ENCODE measurements around the gene LCLAT1. TPM values are rescaled to one million over a fixed set of nuclear protein-coding genes. Genes with fewer than 3 reads are reported as not detected.

Gene LCLAT1
- total and polyA plus RNA-seq, 2 of the 4 experiments (the other 2 are of a cell fraction): 7.5 to 11.5 TPM

GRCh38 chr2:30434708-30435107 is 12.3 kb upstream of the LCLAT1 start:
- peaks cover 2% of the 10 kb centered on the region for H3K4me1 ChIP-seq (ENCODE audit: control insufficient read depth, insufficient read depth, low read length)
- no peak overlapping the region for H4K8ac ChIP-seq (ENCODE audit: low read depth in 2 of 2, low read length in 2 of 2)
- H3K4me2 ChIP-seq (ENCODE audit: low read depth, low read length): no peak overlapping the region
- in situ Hi-C loops (cut with MboI; ENCODE audit: low sequenced_read_pairs): no loop called here
- H2AK9ac ChIP-seq (replicated peaks; ENCODE audit: low read depth, low read length, poor library complexity): peak overlapping the region; percentile 21
- ChIA-PET CTCF (no interaction called here), POLR2A (ENCODE audit: unreplicated experiment) (no interaction called here)
- dilution Hi-C loops (cut with HindIII; ENCODE audit: low sequenced_read_pairs, unreplicated experiment): no loop called here
- no peak overlapping the region for H4K91ac ChIP-seq (ENCODE audit: insufficient read depth, low read depth, low read length)
- no peak overlapping the region for H3K14ac ChIP-seq (replicated peaks; ENCODE audit: low read depth, low read length)
- intact Hi-C loops (cut with micrococcal nuclease): no loop called here
- H3K27ac ChIP-seq (ENCODE audit: insufficient read depth, low read length): no peak overlapping the region
- ATAC-seq (ENCODE audit: low read depth) (no peak), DNase-seq (no peak)
- H2BK120ac ChIP-seq (ENCODE audit: low read depth, low read length): no peak overlapping the region
- no peak overlapping the region for H3K4me3 ChIP-seq (ENCODE audit: insufficient read depth, low read depth, low read length)
- no peak overlapping the region for H2BK15ac ChIP-seq (ENCODE audit: low read depth, low read length)
- no peaks in the 10 kb centered on the region for H4K20me1 ChIP-seq (ENCODE audit: insufficient read depth, low read length)
- H3K36me3 ChIP-seq (ENCODE audit: control insufficient read depth, insufficient read depth, low read length): no peaks in the 10 kb centered on the region
- no peak overlapping the region for H2BK20ac ChIP-seq (ENCODE audit: low read depth, low read length)
- no peak overlapping the region for H2AFZ ChIP-seq (replicated peaks; ENCODE audit: low read length, poor library complexity)
- no peaks in the 10 kb centered on the region for H3K27me3 ChIP-seq (ENCODE audit: control insufficient read depth, insufficient read depth, low read length)
- H3K79me1 ChIP-seq (ENCODE audit: low read depth in 1 of 2, low read length in 2 of 2): no peaks in the 10 kb centered on the region
- no peak overlapping the region for H3K18ac ChIP-seq (ENCODE audit: low read depth, low read length)
- H3K9ac ChIP-seq (ENCODE audit: low read depth, low read length): no peak overlapping the region
- no peak overlapping the region for H3K56ac ChIP-seq (ENCODE audit: extremely low read depth, insufficient read depth, low read length)
- no peak overlapping the region for H4K5ac ChIP-seq (ENCODE audit: low read depth, low read length)
- TF ChIP-seq ELK1 (IDR thresholded peaks at IDR 0.05; ENCODE audit: borderline replicate concordance, low read depth, low read length): no peak
- TF ChIP-seq, protein P1, sequence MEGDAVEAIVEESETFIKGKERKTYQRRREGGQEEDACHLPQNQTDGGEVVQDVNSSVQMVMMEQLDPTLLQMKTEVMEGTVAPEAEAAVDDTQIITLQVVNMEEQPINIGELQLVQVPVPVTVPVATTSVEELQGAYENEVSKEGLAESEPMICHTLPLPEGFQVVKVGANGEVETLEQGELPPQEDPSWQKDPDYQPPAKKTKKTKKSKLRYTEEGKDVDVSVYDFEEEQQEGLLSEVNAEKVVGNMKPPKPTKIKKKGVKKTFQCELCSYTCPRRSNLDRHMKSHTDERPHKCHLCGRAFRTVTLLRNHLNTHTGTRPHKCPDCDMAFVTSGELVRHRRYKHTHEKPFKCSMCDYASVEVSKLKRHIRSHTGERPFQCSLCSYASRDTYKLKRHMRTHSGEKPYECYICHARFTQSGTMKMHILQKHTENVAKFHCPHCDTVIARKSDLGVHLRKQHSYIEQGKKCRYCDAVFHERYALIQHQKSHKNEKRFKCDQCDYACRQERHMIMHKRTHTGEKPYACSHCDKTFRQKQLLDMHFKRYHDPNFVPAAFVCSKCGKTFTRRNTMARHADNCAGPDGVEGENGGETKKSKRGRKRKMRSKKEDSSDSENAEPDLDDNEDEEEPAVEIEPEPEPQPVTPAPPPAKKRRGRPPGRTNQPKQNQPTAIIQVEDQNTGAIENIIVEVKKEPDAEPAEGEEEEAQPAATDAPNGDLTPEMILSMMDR (conservative IDR thresholded peaks at IDR 0.05; ENCODE audit: low read depth, low read length): no peak
- TF ChIP-seq POLR2A (IDR thresholded peaks at IDR 0.05; ENCODE audit: low read depth, low read length): no peak
- TF ChIP-seq MAZ (IDR thresholded peaks at IDR 0.05; ENCODE audit: borderline replicate concordance, low read depth, low read length): no peak
- no peak for TF ChIP-seq USF2 (IDR thresholded peaks at IDR 0.05; ENCODE audit: low read depth, low read length)
- TF ChIP-seq MXI1 (IDR thresholded peaks at IDR 0.05; ENCODE audit: borderline replicate concordance, low read depth, low read length): no peak
- no peak for TF ChIP-seq RFX5 (IDR thresholded peaks at IDR 0.05; ENCODE audit: low read depth, low read length)
- H2AK5ac ChIP-seq (ENCODE audit: low read depth, low read length): no peak overlapping the region
- no peaks in the 10 kb centered on the region; the same call in 1 of the 2 replicates for H3K9me1 ChIP-seq (ENCODE audit: insufficient read depth, low read length)
- WGBS, 2 experiments (ENCODE audit: extremely low coverage in 2 of 2, insufficient read length in 1 of 2): 90% methylated on average over 1 of the region's 4 CpGs; no CpG with 5 or more reads in 1 of the 2 experiments
- no peaks in the 10 kb centered on the region for H3K9me3 ChIP-seq (ENCODE audit: control insufficient read depth, insufficient read depth, low read length)
- no TSS peak for BruUV-seq (replicated peaks)
- no peak overlapping the region for H3K23ac ChIP-seq (ENCODE audit: low read depth, low read length)
- H2BK5ac ChIP-seq (ENCODE audit: low read depth, low read length, poor library complexity, severe bottlenecking): no peak overlapping the region
- no peak overlapping the region; the same call in 1 of the 2 replicates for H3K4ac ChIP-seq (ENCODE audit: low read depth, low read length)
